Endothelial cell (in vitro differentiated cells): ENCODE results near the gene MED12L. TPM values are rescaled to one million over a fixed set of nuclear protein-coding genes. Genes with fewer than 3 reads are reported as not detected.

Experiments
- DNase-seq: peaks from one replicate; pipeline ENCODE4 v3.0.0; 2021; ENCODE audit warnings: low spot score
- H3K27ac Mint-ChIP-seq: one replicate; pipeline ENCODE4 v1.8.0; 2021; ENCODE audit warnings: mixed read lengths, inconsistent platforms; ENCODE audit not compliant: unreplicated experiment
- H3K27me3 Mint-ChIP-seq: one replicate; pipeline ENCODE4 v1.8.0; 2021; ENCODE audit warnings: mild to moderate bottlenecking, moderate library complexity, mixed read lengths, inconsistent platforms; ENCODE audit not compliant: unreplicated experiment
- H3K36me3 Mint-ChIP-seq: one replicate; pipeline ENCODE4 v1.8.0; 2021; ENCODE audit warnings: mild to moderate bottlenecking, low read depth, mixed read lengths, inconsistent platforms; ENCODE audit not compliant: unreplicated experiment
- H3K4me1 Mint-ChIP-seq: one replicate; pipeline ENCODE4 v1.8.0; 2021; ENCODE audit warnings: mild to moderate bottlenecking, mixed read lengths, inconsistent platforms; ENCODE audit not compliant: unreplicated experiment
- H3K4me3 Mint-ChIP-seq: one replicate; pipeline ENCODE4 v1.8.0; 2021; ENCODE audit warnings: mild to moderate bottlenecking, mixed read lengths, inconsistent platforms; ENCODE audit not compliant: unreplicated experiment
- H3K9me3 Mint-ChIP-seq: one replicate; pipeline ENCODE4 v1.8.0; 2021; ENCODE audit warnings: mixed read lengths, inconsistent platforms; ENCODE audit not compliant: unreplicated experiment
- CTCF ChIP-seq: fragments of 200-600 bp; sonication (generic); IDR thresholded peaks from one replicate; pipeline ENCODE4 v1.5.0; 2021; ENCODE audit warnings: antibody characterized with exemption; ENCODE audit not compliant: unreplicated experiment
- total RNA-seq: library from RNA; stranded (reverse); fragmentation: NEBNext Ultra II Directional; extraction: Animal tissue kit (Norgen Biotek cat#: 25700); gene quantifications from one replicate; pipeline ENCODE4 v1.2.1, GENCODE V29; 2021; ENCODE audit not compliant: unreplicated experiment

Gene MED12L
- total RNA-seq, 1 donor from 2014 or later = 4.4 TPM

- DNase-seq = no peak
Measured at GRCh38 chr3:151431940-151432339, 346.5 kb downstream of the MED12L start.

GRCh38 chr3:151432616-151433372 is 347.3 kb downstream of the MED12L start:
- H3K36me3 Mint-ChIP-seq = no peaks in the 10 kb centered on the region
- H3K4me3 Mint-ChIP-seq = no peak overlapping the region
- H3K27ac Mint-ChIP-seq = no peak overlapping the region
- no peak for TF ChIP-seq CTCF
- no peak for DNase-seq
- no peaks in the 10 kb centered on the region for H3K4me1 Mint-ChIP-seq
- no peaks in the 10 kb centered on the region for H3K27me3 Mint-ChIP-seq
- H3K9me3 Mint-ChIP-seq = peaks cover 3% of the 10 kb centered on the region

More at GRCh38 chr3:151431940-151432339, 346.5 kb downstream of the MED12L start:
- Mint-ChIP-seq H3K9me3 (peaks cover 3% of the 10 kb centered on the region), H3K27me3 (no peaks in the 10 kb centered on the region), H3K4me3 (no peak overlapping the region), H3K4me1 (no peaks in the 10 kb centered on the region), H3K27ac (no peak overlapping the region), H3K36me3 (no peaks in the 10 kb centered on the region)
- no peak for TF ChIP-seq CTCF

- H3K27me3 Mint-ChIP-seq = no peaks in the 10 kb centered on the region
- no peak for DNase-seq
- no peak overlapping the region for H3K27ac Mint-ChIP-seq
Measured at GRCh38 chr3:151434151-151434890, 348.9 kb downstream of the MED12L start.

GRCh38 chr3:151436675-151437446 is 351.4 kb downstream of the MED12L start:
- no peak overlapping the region for H3K27ac Mint-ChIP-seq
- no peaks in the 10 kb centered on the region for H3K4me1 Mint-ChIP-seq
- no peaks in the 10 kb centered on the region for H3K36me3 Mint-ChIP-seq
- DNase-seq = no peak
- no peak for TF ChIP-seq CTCF
- H3K9me3 Mint-ChIP-seq = no peaks in the 10 kb centered on the region
- H3K27me3 Mint-ChIP-seq = no peaks in the 10 kb centered on the region
- H3K4me3 Mint-ChIP-seq = no peak overlapping the region

More at GRCh38 chr3:151434151-151434890, 348.9 kb downstream of the MED12L start:
- no peaks in the 10 kb centered on the region for H3K4me1 Mint-ChIP-seq
- no peak overlapping the region for H3K4me3 Mint-ChIP-seq
- H3K9me3 Mint-ChIP-seq = peaks cover 3% of the 10 kb centered on the region
- no peaks in the 10 kb centered on the region for H3K36me3 Mint-ChIP-seq
- TF ChIP-seq CTCF = no peak
